Measurements from ENCODE around the gene SLC6A1.

- TF ChIP-seq, protein P1, sequence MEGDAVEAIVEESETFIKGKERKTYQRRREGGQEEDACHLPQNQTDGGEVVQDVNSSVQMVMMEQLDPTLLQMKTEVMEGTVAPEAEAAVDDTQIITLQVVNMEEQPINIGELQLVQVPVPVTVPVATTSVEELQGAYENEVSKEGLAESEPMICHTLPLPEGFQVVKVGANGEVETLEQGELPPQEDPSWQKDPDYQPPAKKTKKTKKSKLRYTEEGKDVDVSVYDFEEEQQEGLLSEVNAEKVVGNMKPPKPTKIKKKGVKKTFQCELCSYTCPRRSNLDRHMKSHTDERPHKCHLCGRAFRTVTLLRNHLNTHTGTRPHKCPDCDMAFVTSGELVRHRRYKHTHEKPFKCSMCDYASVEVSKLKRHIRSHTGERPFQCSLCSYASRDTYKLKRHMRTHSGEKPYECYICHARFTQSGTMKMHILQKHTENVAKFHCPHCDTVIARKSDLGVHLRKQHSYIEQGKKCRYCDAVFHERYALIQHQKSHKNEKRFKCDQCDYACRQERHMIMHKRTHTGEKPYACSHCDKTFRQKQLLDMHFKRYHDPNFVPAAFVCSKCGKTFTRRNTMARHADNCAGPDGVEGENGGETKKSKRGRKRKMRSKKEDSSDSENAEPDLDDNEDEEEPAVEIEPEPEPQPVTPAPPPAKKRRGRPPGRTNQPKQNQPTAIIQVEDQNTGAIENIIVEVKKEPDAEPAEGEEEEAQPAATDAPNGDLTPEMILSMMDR (IDR thresholded peaks at IDR 0.05), result no peak
- TF ChIP-seq EZH2 (IDR thresholded peaks at IDR 0.05), result no peak
Measured at GRCh38 chr3:10946526-10946925, 46.0 kb upstream of the SLC6A1 start.
